KBM-7 (cell line): ENCODE measurements around the gene RNLS.

ENCODE experiments used
- DNase-seq: peaks from one replicate; pipeline ENCODE4 v3.0.0-alpha.2; 2015
- in situ Hi-C: fragments of 300-500 bp; cut with MboI; formaldehyde crosslinking; loops from 2 replicates; pipeline ENCODE4 v1.14.3; 2020; ENCODE audit warnings: low sequenced_read_pairs, low pct_unique_long_range_greater_than_20kb, mixed read lengths

The RNLS gene

DNA sequence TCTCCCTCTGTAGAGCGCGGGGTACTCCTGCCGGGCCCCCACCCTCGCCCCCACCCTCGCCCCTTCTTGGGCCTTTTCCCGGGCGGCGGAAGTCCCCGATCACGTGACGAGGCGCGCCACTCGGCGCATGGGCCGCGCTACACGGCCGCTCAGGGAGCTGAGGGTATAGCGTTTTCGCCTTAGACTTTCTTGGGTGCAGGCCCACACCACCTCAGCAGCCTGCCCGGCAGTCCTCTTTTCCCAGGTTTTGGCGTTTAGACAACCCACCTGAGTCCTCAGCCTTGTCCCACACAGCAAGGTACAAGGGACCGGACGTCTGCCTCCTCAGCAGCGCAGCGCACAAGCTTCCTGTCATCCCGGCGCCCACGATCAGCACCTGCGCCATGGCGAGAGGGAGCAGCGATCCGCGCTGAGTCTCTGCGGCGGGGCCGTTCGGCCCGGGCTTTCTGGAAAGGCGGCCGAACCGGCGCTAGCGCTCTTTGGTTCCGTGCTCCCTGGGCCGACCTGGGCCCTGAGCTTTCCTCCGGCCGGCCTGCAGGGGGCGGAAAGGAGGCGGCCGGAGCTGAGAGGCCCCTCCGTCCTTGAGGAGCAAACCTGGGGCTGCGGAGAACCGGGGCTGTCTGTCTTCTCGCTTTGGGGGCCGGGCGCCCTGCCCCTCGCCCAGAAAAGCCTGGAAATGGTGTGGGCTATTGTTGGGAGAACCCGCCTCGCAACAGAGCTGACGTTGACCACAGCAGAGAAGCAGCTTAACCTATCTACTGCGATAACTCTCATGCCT is at the start of gene RNLS:
Gene RNLS (minus strand): TSS at position 513 of the 778 bp plus-strand sequence.
- in situ Hi-C loops = no loop called here
- no peak for DNase-seq

DNA sequence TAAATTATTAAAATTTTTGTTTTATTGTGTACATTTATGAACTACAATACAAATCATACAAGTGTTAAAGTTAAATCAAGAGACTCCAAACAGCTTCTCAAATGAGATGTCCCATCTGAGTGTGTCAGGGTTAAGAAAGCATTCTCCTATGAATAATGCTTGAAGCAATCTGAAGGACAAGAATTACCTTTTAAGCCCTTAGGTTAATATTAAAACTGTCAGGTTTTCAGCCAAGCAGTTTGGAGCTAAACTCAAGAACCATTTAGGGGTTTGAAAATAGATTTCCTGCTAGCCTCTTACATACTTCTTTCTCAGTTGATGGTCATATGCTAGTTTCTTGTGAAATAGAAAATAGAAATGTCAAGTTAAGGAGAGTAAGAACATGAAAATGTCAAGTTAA is 41.7 kb upstream of the RNLS start:
- in situ Hi-C loops = no loop called here
- no peak for DNase-seq

DNA sequence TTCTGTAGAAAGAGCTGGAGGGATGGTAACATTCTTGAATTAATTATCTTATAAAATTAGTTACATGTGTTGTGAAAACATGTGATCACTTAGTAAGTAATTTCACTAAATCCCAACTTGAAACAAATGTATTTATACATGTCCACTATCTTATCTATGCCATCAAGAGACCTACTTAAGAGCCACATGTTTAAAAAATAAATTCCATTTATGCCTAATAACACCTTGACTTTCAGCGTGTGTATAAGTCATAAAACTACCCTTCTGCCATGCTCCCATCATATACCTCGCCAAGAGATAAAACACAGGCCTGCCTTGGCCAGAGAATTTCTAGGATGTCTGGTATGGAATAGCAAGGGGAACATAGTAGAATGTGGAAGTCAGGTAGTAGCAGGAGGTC is 40.7 kb upstream of the RNLS start:
- DNase-seq = no peak
- in situ Hi-C loops = no loop called here

DNA sequence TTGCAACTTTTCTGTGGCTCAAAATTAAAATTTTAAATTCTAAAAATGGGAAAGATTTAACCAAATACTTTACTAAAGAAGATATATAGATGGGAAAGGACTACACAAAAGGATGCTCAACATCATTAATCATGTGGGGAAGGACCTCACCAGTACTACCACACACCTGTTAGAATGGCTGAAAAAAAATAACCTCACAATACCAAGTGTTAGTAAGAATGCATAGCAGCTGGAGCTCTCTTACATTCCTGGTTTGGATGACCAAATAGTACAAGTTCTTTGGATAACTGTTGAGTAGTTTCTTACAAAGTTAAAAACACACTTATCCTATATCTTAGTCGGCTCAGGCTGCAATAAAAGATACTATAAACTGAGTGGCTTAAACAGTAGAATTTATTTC is 37.3 kb upstream of the RNLS start:
- in situ Hi-C loops = no loop called here
- DNase-seq = no peak

DNA sequence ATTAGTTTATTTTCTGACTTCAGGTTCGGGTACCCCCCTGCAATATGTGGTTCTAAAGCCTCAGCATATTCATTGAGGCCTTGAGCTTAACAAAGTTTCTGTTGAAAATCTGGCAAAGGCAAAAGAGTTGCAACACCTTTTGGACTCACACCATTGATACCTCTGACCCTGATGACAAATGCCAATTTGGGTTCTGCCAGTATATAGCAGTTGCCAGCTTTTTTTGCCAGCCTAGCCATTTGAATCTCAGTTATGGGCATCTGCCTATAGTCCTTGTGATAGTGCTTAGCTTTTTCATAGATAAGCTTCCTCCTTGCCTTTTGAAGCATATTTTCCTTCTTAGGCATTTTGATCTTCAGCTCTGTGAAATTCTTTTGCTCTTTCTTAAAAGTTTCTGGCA is 35.4 kb upstream of the RNLS start:
- in situ Hi-C loops = no loop called here
- no peak for DNase-seq

DNA sequence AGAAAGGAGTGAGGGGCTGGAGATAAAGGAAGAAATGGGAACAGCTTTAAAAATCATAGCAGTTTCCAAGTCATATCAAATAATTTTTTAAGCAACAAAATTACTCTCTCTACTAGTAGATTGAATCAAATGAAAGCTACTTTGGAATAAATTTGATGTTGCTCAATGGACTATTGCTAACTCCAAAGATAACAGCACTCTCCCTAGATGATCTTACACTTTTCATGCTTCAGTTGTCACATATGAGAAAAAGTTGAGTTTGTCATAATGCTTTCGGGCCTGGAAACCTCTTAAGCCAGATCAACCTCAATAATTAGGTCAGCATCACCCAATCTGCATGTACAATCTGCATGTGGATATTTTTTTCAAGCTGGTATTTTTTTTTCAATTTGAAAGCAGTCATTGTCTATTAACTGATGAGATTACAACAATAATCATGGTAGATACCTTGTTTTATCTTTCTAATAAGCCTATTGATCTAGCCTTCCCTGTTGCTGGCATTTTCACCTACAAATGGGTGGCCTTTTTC is 34.7 kb upstream of the RNLS start:
- in situ Hi-C loops = no loop called here
- DNase-seq = no peak

DNA sequence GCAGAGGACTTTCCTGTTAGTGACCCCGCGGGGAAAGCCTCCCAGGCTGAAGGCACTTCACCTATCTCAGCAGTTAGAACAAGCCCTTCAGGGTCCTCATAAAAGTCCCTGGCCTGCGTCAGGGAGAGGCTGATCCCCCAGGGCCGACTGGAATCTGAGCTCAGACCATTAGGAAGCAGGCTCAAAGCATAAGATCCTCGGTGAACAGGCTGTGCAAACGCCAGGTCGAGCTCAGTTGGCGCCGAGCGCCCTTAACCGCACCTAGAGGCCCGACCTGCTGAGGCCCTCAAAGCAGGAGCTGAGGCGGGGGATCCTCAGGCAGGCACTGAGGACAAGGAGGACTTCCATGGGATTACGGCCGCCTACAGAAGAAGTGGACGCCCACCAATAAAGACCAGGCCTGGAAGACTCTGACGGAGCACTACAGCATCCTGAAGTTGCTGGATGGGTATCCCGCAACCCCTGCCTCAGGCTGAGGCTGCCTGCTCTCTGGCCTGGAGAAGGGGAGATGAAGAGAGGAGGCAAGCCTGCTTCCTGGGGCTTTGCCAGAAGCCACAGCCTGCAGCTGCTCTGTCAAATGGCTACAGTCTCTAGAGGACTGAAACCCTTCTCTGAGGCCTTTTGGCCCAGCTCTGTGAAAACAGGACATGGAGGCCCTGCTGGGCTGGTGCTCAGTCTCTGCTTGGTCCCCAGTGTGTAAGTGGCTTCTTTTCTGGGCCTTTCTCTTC is 33.3 kb upstream of the RNLS start:
- no peak for DNase-seq
- in situ Hi-C loops = no loop called here

DNA sequence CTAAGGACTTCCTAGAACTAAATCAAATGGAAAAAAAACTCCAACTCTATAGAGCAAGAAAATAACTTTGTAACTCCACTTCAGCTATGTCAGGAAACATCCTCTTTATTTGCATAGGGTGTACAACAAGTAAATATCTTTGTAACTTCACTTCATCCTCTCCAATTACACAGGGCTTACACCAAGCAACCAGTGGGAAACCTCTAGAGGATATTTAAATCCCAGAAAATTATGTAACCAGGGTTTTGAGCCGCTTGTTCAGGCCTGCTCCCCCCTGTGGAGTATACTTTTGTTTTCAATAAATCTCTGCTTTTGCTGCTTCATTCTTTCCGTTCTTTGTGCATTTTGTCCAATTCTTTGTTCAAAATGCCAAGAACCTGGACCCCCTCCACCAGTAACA is 25.7 kb upstream of the RNLS start:
- in situ Hi-C loops = no loop called here
- DNase-seq = no peak

DNA sequence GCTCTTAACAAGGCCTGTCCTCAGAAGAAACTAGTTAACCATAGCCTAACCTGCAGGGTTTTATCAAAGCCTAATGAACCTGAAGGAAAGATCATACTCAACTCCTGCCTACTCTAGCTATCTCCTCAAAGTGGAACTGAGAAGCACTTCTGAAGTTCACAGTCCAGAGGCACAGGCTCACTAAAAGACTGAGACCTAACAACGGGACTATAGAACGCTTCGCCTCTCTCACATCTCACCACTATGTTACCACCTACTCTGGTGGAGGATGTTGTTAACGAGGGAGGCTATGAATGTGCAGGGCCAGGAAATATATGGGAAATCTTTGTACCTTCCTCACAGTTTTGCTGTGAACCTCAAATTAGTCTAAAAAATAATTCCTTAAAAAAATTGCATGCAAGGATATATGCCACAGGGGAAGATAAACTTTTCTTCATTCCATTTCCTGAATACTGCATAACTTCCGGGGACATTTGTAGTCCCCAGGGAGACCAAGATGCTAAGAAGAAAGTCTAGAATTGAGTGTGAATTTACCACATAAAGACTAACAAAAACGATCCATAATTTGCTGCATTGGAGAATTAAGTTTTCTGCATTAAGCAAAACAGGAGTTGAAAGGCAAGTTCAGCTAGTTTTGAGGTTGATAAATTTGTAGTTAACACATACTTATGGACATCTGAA is 25.1 kb upstream of the RNLS start:
- in situ Hi-C loops = no loop called here
- no peak for DNase-seq

DNA sequence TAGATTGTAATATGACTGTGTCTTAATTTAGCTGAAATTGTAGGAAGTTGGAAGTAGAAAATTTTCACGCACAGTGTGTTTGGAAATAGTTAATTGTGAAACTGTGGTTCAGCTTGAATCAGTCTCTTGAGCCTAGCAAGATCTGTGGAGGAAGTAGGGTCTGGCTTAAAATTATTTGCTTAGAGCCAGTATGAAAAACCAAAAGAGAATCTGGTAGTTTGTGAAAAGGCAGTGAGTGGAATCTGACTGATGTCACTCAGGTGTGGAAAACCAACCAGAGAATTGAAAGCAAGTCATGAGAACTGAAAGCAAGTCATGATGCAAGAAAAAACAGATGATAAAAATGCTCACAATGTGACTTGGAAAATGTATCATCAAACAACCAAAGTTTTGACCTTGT is 14.9 kb upstream of the RNLS start:
- in situ Hi-C loops = no loop called here
- peak; percentile 13 for DNase-seq

DNA sequence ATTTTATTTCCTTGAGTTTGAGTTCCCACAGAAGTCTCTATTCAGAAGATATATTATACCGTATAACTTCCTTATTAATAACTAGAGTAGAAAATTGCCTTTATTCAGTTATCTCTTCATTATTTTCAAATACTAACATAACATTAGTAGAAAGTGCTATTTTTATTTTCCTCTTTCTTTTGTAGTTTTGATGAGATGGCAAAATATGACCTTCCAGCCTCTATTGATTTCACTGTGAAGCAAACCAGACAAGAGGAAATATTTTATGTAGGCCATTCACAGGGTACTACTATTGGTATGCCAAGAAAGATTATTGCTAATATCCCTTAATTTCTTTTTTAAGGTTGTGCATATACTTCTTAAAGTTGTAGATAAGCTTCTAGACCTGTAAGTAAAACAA is 11.4 kb upstream of the RNLS start:
- in situ Hi-C loops = no loop called here
- DNase-seq = no peak

DNA sequence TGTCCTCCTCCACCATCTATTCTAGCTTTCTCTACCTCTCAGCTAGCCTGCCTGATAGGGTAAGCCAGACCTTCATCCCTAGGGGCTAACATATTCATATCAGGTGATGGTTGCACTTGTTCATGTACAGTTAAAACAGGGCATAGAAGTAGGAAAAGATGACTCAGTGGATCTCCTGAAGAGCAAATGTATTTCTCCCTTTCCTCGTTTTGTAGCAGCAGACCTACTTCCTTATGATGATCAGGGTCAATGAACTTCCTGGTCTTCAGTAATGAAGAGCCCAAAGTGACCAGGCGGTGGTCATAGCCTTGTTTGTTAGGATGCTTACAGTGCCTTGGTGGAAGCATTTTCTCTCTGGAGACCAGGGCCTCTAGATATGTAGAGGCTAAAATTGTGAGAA is 9.8 kb upstream of the RNLS start:
- in situ Hi-C loops = no loop called here
- no peak for DNase-seq

DNA sequence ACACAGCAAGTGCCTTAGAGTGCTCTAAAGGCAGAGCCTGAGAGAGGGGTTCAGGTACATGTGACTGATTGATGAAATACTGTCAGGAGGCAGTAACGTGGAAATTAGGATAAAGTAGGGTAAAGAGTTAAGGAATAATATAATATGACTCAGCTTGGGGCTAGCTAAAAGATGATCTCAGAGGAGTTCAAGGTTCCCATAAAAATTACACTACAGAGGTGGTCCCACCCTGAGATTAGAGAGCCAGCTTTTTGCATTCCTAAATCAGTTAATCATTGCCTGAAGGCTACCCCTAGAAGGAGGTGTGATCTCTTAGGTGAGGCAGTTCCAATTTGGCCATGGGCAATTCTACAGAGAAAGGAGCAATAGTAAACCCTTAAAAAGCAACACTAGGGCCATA is 9.3 kb upstream of the RNLS start:
- no peak for DNase-seq
- in situ Hi-C loops = no loop called here

DNA sequence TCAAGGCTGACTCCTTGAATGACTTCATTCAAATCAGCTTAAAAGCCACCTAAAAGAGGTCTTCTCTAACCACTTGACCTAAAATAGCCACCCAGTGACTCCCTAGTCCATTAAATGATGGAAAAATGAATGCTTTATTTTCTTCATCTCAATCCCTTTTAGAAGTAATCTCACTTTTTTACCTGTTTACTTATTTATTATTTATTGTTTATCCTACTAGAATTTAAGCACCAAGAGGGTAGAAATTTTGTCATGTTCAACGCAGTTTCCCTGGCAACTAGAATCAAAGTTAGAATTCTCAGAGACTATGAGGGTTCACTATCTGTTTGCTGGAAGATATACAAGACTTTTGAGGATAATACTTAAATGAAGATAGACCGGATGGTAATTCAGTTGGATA is 3.3 kb upstream of the RNLS start, which contains the start of gene LIPJ:
Gene LIPJ (plus strand): TSS at position 301 of the 400 bp plus-strand sequence. CDS start 3,926 bp downstream, outside the sequence.
- in situ Hi-C loops = no loop called here
- DNase-seq = no peak

DNA sequence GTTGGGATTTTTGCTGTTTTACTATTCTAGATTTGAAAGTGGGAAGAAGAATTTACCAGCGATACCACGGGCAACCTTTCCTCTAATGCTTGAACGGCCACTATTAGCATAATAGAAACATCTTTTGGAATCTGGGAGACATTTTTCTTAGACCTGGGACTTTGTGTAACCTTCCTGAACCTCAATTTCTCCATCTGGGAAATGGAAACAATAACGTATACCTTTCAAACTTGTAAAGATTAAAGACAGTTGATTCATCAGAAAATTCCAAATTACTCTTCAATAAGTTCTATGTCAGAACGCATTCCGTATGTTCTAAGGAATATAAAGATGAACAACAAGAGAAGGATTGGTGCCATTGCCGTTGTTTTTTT is 453 bp upstream of the RNLS start:
- no peak for DNase-seq
- in situ Hi-C loops = no loop called here

DNA sequence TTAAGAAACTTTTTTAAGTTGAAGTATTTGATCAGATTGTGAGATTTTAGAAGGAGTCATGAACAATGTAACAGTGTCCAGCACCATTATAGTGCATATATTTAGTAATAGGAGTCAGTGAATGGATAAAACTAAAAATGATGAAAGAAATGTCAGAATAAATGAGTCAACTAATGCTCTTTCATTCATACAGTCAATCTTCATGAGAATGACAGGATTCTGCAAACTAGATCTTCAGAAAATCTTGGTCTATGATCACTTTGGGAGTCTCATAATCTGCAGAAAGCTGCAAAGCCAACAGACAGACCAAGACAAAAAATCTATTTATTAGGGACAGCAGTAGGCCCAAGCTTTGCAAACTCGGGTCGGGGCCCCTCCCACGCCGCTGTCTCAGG is 710 bp downstream of the RNLS start:
- in situ Hi-C loops = no loop called here
- no peak for DNase-seq

DNA sequence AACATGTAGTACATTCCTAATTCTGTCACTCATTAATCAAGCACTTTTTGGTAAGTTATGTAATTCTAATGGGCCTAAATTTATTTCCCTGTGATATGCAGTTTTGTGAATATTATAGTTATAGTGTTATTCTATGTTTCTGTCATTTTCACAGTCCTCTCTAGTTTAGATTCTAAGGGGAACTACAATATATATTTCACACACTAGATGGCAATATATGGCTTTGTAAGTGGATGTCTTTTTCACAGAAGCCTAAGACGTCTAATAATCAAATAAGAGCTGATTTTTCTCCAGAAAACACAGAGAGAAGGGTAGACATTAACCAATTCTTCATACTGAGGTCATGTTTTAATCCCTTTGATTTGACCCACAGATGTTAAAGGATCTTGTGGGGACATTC is 18.0 kb downstream of the RNLS start:
- peak; percentile 52 for DNase-seq

DNA sequence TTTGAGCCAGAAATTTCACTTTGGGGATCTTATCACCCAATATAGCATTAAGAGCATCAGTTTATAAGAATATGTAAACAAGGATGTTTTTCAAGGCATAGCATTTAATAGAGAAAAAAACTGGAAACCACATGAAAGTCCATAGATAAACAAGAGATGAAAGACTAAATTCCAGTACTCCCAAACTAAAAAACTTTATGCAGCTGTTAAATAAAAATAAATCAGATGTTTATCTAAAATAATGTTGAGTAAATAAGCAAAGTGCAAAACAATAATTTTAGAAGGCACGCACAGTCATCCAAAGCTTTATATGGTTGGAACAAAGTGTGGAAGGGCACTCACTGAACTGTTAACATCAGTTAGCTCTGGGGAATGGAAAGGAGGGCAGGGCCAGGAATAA is 21.0 kb downstream of the RNLS start:
- no peak for DNase-seq
- in situ Hi-C loops = no loop called here

More for the DNA sequence above, 18.0 kb downstream of the RNLS start:
- in situ Hi-C loops = no loop called here

DNA sequence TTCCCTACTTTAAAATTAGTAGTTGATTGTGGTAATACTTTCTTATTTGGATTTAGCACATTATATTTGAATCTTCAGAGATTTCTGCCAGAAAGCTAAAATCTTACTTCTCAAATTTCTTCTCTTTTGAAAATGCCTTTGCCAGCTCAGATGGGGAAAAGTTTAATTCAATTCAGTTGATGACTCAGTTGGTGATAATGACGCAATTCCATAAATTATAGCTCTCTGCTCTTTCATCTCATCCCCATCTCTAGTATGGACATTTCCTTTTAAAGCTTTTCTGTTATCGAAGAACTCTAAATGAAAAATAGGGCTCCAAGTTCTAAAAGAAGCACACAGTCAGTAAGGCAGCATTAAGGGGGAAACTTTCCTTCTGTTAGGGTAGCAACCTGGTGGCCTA is 25.5 kb downstream of the RNLS start:
- in situ Hi-C loops = no loop called here
- no peak for DNase-seq

DNA sequence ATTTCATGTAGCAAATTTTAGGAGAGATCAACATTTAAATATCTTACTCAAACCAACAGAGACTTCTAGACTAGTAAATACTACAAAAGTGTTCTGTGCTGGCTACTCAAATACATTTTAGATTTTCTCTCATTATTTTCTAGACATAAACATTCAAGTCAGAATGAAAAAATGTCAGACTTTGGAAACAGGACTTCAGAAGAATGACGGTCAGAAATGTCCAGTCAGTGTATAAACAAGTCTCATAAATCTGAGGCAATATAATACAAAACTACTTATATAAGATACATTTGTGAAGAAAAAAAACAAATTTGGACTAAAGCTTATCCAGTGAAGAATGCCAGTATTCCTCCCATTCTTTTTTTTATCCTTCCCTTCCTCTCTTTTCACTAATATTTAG is 25.9 kb downstream of the RNLS start:
- no peak for DNase-seq
- in situ Hi-C loops = no loop called here
